Loucy (cell line): ENCODE measurements around the gene CKAP4.

Experiments used
- H2AFZ ChIP-seq: fragments of 200-600 bp; sonication (generic); 2 replicates; pipeline ENCODE4 v1.6.0; 2016; ENCODE audit warnings: antibody characterized with exemption, mild to moderate bottlenecking, low read length, moderate library complexity
- H3F3A ChIP-seq: fragments of 200-600 bp; 2 replicates; pipeline ENCODE4 v1.6.0; 2016; ENCODE audit warnings: antibody characterized with exemption, low read depth, mild to moderate bottlenecking
- H3K27me3 ChIP-seq: fragments of 200-600 bp; sonication (generic); 2 replicates; pipeline ENCODE4 v1.6.1; 2014; ENCODE audit warnings: low read length, mild to moderate bottlenecking; ENCODE audit not compliant: insufficient read depth, poor library complexity, severe bottlenecking
- H3K36me3 ChIP-seq: fragments of 200-600 bp; sonication (generic); 2 replicates; pipeline ENCODE4 v1.6.1; 2016; ENCODE audit warnings: low read length; ENCODE audit not compliant: insufficient read depth
- H3K4me1 ChIP-seq: fragments of 200-600 bp; sonication (generic); 2 replicates; pipeline ENCODE4 v1.5.1; 2014; ENCODE audit warnings: low read length, mild to moderate bottlenecking; ENCODE audit not compliant: insufficient read depth, poor library complexity, severe bottlenecking
- H3K4me2 ChIP-seq: fragments of 200-600 bp; sonication (generic); 2 replicates; pipeline ENCODE4 v1.6.0; 2014; ENCODE audit warnings: antibody characterized with exemption, low read length, low read depth, mild to moderate bottlenecking; ENCODE audit not compliant: poor library complexity, severe bottlenecking
- H3K4me3 ChIP-seq: fragments of 200-600 bp; sonication (generic); 2 replicates; pipeline ENCODE4 v1.5.1; 2014; ENCODE audit warnings: low read length, mild to moderate bottlenecking, mixed read lengths; ENCODE audit not compliant: poor library complexity, severe bottlenecking
- H3K79me2 ChIP-seq: fragments of 200-600 bp; sonication (generic); 2 replicates; pipeline ENCODE4 v1.6.1; 2014; ENCODE audit warnings: low read length; ENCODE audit not compliant: insufficient read depth
- H3K9ac ChIP-seq: fragments of 200-600 bp; sonication (generic); 2 replicates; pipeline ENCODE4 v1.6.0; 2014; ENCODE audit warnings: mild to moderate bottlenecking, low read depth, low read length, moderate library complexity; ENCODE audit not compliant: poor library complexity, severe bottlenecking
- H3K9me2 ChIP-seq: fragments of 200-600 bp; sonication (generic); replicated peaks from 2 replicates; pipeline ENCODE4 v1.6.1; 2016; ENCODE audit warnings: low read depth, low read length, mixed read lengths
- H3K9me3 ChIP-seq: fragments of 200-600 bp; sonication (generic); 2 replicates; pipeline ENCODE4 v1.6.1; 2014; ENCODE audit warnings: mild to moderate bottlenecking, antibody characterized with exemption, low read length, low read depth; ENCODE audit not compliant: insufficient read depth
- H4K20me1 ChIP-seq: fragments of 200-600 bp; sonication (generic); 2 replicates; pipeline ENCODE4 v1.6.0; 2014; ENCODE audit warnings: antibody characterized with exemption, low read length, mild to moderate bottlenecking; ENCODE audit not compliant: insufficient read depth, poor library complexity, severe bottlenecking
- CTCF ChIP-seq: fragments of 200-600 bp; sonication (generic); conservative IDR thresholded peaks from 2 replicates; pipeline ENCODE4 v1.5.1; 2014; ENCODE audit warnings: mild to moderate bottlenecking, antibody characterized with exemption, low read length
- EZH2phosphoT487 ChIP-seq: fragments of 200-600 bp; IDR thresholded peaks from 2 replicates; pipeline ENCODE4 v1.6.1; 2018; ENCODE audit warnings: antibody characterized with exemption, mild to moderate bottlenecking, moderate library complexity, borderline replicate concordance

The CKAP4 gene

DNA sequence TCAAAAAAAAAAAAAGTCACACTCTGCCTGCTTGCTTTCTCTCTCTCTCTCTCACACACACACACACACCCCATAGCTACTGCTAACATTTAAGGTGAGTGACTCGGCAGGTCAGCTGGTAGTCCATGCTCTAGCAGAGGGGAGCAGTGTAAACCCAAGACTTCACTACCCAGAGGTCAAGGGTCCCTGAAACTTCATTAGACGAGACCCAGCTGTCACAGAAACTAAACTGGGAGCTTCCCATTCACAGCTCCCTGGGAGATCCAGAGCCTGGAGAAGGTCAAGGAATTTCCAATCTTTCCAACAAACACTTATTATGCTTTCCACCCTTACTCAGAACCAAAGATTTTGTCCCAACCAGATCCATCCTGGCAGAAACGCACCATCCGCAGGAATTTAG, 33.2 kb downstream of the CKAP4 start:
- Histone ChIP-seq H3K4me3 (no peak overlapping the region), H3K4me1 (no peaks in the 10 kb centered on the region), H3K36me3 (no peaks in the 10 kb centered on the region), H3K79me2 (no peaks in the 10 kb centered on the region), H3K27me3 (no peaks in the 10 kb centered on the region), H3K9me2 (no peaks in the 10 kb centered on the region), H3K4me2 (no peak overlapping the region), H2AFZ (no peak overlapping the region), H4K20me1 (no peaks in the 10 kb centered on the region), H3F3A (no peaks in the 10 kb centered on the region), H3K9me3 (peaks cover 10% of the 10 kb centered on the region; the same call in 1 of the 2 replicates), H3K9ac (no peak overlapping the region)
- no peak for TF ChIP-seq CTCF
- TF ChIP-seq EZH2phosphoT487, result no peak

- no peak overlapping the region for H3K4me2 ChIP-seq
- H2AFZ ChIP-seq, result no peak overlapping the region
- H3K27me3 ChIP-seq, result no peaks in the 10 kb centered on the region
- H4K20me1 ChIP-seq, result no peaks in the 10 kb centered on the region
- peaks cover 10% of the 10 kb centered on the region; the same call in 1 of the 2 replicates for H3K9me3 ChIP-seq
- H3K36me3 ChIP-seq, result no peaks in the 10 kb centered on the region
- H3K9ac ChIP-seq, result no peak overlapping the region
- no peaks in the 10 kb centered on the region for H3K79me2 ChIP-seq
- H3K4me3 ChIP-seq, result no peak overlapping the region
- H3F3A ChIP-seq, result no peaks in the 10 kb centered on the region
- TF ChIP-seq EZH2phosphoT487, result no peak
- no peak for TF ChIP-seq CTCF
- H3K9me2 ChIP-seq, result no peaks in the 10 kb centered on the region
- no peaks in the 10 kb centered on the region for H3K4me1 ChIP-seq
These were observed 34.2 kb downstream of the CKAP4 start for GRCh38 chr12:106213662-106214061.

GRCh38 chr12:106211973-106212372, 35.8 kb downstream of the CKAP4 start:
- Histone ChIP-seq H4K20me1 (no peaks in the 10 kb centered on the region), H3K79me2 (no peaks in the 10 kb centered on the region), H3K4me3 (no peak overlapping the region), H3K9me3 (no peaks in the 10 kb centered on the region), H3K36me3 (no peaks in the 10 kb centered on the region), H2AFZ (no peak overlapping the region), H3K27me3 (no peaks in the 10 kb centered on the region), H3K9ac (no peak overlapping the region), H3K4me1 (no peaks in the 10 kb centered on the region), H3K9me2 (no peaks in the 10 kb centered on the region), H3F3A (no peaks in the 10 kb centered on the region), H3K4me2 (no peak overlapping the region)
- TF ChIP-seq EZH2phosphoT487 (no peak), CTCF (no peak)
